Stimulated activated memory B cell treated with anti-CD40 and anti-IgM and Interleukin-4, amounts not matched to agents 10 μg/mL and 1 μg/mL and 100 μg/mL, for 72 hours (primary cell): Measurements from ENCODE around the gene CATSPERB.
"Not testable (repeated sequence)": the region's sequence is repeated elsewhere in the genome, so short reads cannot be mapped to it uniquely, and the experiment has no call there.

Experiments used
- ATAC-seq: fragments of 150-1000 bp; cut with Tn5 transposase; 2 replicates; pipeline ENCODE4 v1.10.0; 2021
- H3K27ac Mint-ChIP-seq: one replicate; pipeline ENCODE4 v1.8.0; 2022; ENCODE audit warnings: mild to moderate bottlenecking, mixed read lengths
- H3K27me3 Mint-ChIP-seq: one replicate; pipeline ENCODE4 v1.8.0; 2022; ENCODE audit warnings: mixed read lengths
- H3K36me3 Mint-ChIP-seq: one replicate; pipeline ENCODE4 v1.8.0; 2022; ENCODE audit warnings: mixed read lengths
- H3K4me1 Mint-ChIP-seq: one replicate; pipeline ENCODE4 v1.8.0; 2022; ENCODE audit warnings: mixed read lengths
- H3K4me3 Mint-ChIP-seq: one replicate; pipeline ENCODE4 v1.8.0; 2022; ENCODE audit warnings: mild to moderate bottlenecking, moderate library complexity, mixed read lengths
- H3K9me3 Mint-ChIP-seq: one replicate; pipeline ENCODE4 v1.8.0; 2022; ENCODE audit warnings: mixed read lengths

The CATSPERB gene

GRCh38 chr14:91748049-91748448 is 16.2 kb upstream of the CATSPERB start:
- Mint-ChIP-seq H3K9me3 (no peaks in the 10 kb centered on the region), H3K27ac (no peak overlapping the region), H3K4me1 (no peaks in the 10 kb centered on the region), H3K36me3 (no peaks in the 10 kb centered on the region), H3K4me3 (no peak overlapping the region), H3K27me3 (peaks cover 54% of the 10 kb centered on the region)
- no peak for ATAC-seq

GRCh38 chr14:91745344-91745743 is 13.5 kb upstream of the CATSPERB start:
- no peak for ATAC-seq
- H3K27ac Mint-ChIP-seq, result no peak overlapping the region

GRCh38 chr14:91744068-91744480 is 12.2 kb upstream of the CATSPERB start:
- Mint-ChIP-seq H3K9me3 (peaks cover 3% of the 10 kb centered on the region), H3K27me3 (peaks cover 16% of the 10 kb centered on the region), H3K36me3 (no peaks in the 10 kb centered on the region), H3K4me3 (no peak overlapping the region), H3K27ac (no peak overlapping the region), H3K4me1 (no peaks in the 10 kb centered on the region)
- ATAC-seq, result no peak

More at GRCh38 chr14:91745344-91745743, 13.5 kb upstream of the CATSPERB start:
- no peaks in the 10 kb centered on the region for H3K9me3 Mint-ChIP-seq
- no peaks in the 10 kb centered on the region for H3K4me1 Mint-ChIP-seq
- H3K36me3 Mint-ChIP-seq, result no peaks in the 10 kb centered on the region
- H3K4me3 Mint-ChIP-seq, result no peak overlapping the region
- H3K27me3 Mint-ChIP-seq, result peaks cover 29% of the 10 kb centered on the region

GRCh38 chr14:91743305-91743653 is 11.4 kb upstream of the CATSPERB start:
- Mint-ChIP-seq H3K4me1 (no peaks in the 10 kb centered on the region), H3K36me3 (no peaks in the 10 kb centered on the region), H3K9me3 (peaks cover 3% of the 10 kb centered on the region), H3K27me3 (peaks cover 12% of the 10 kb centered on the region), H3K4me3 (no peak overlapping the region), H3K27ac (no peak overlapping the region)
- ATAC-seq, result no peak

GRCh38 chr14:91742621-91743304 is 10.9 kb upstream of the CATSPERB start:
- no peak overlapping the region for H3K4me3 Mint-ChIP-seq
- H3K9me3 Mint-ChIP-seq, result peaks cover 3% of the 10 kb centered on the region
- no peaks in the 10 kb centered on the region for H3K4me1 Mint-ChIP-seq
- ATAC-seq, result no peak
- peaks cover 12% of the 10 kb centered on the region for H3K27me3 Mint-ChIP-seq
- H3K36me3 Mint-ChIP-seq, result no peaks in the 10 kb centered on the region
- no peak overlapping the region for H3K27ac Mint-ChIP-seq

GRCh38 chr14:91739867-91740266 is 8.0 kb upstream of the CATSPERB start:
- not testable (repeated sequence) for H3K9me3 Mint-ChIP-seq, H3K27ac Mint-ChIP-seq, H3K36me3 Mint-ChIP-seq, ATAC-seq, H3K4me3 Mint-ChIP-seq, H3K4me1 Mint-ChIP-seq
- peaks cover 35% of the 10 kb centered on the region for H3K27me3 Mint-ChIP-seq

GRCh38 chr14:91737619-91738018 is 5.7 kb upstream of the CATSPERB start:
- peaks cover 3% of the 10 kb centered on the region for H3K9me3 Mint-ChIP-seq
- peaks cover 41% of the 10 kb centered on the region for H3K27me3 Mint-ChIP-seq
- ATAC-seq, result no peak
- H3K4me1 Mint-ChIP-seq, result no peaks in the 10 kb centered on the region
- no peak overlapping the region for H3K27ac Mint-ChIP-seq
- H3K4me3 Mint-ChIP-seq, result no peak overlapping the region
- H3K36me3 Mint-ChIP-seq, result no peaks in the 10 kb centered on the region

- H3K27ac Mint-ChIP-seq, result no peak overlapping the region
- H3K36me3 Mint-ChIP-seq, result no peaks in the 10 kb centered on the region
- no peak overlapping the region for H3K4me3 Mint-ChIP-seq
- H3K4me1 Mint-ChIP-seq, result no peaks in the 10 kb centered on the region
- H3K9me3 Mint-ChIP-seq, result no peaks in the 10 kb centered on the region
- peaks cover 36% of the 10 kb centered on the region for H3K27me3 Mint-ChIP-seq
- ATAC-seq, result no peak
Measured at GRCh38 chr14:91732859-91733477, 1.1 kb upstream of the CATSPERB start.

GRCh38 chr14:91732439-91732838 is 553 bp upstream of the CATSPERB start:
- H3K27me3 Mint-ChIP-seq, result peaks cover 30% of the 10 kb centered on the region
- H3K27ac Mint-ChIP-seq, result no peak overlapping the region
- H3K4me3 Mint-ChIP-seq, result no peak overlapping the region
- no peaks in the 10 kb centered on the region for H3K4me1 Mint-ChIP-seq
- no peaks in the 10 kb centered on the region for H3K9me3 Mint-ChIP-seq
- ATAC-seq, result no peak
- H3K36me3 Mint-ChIP-seq, result no peaks in the 10 kb centered on the region

- Mint-ChIP-seq H3K9me3 (no peaks in the 10 kb centered on the region), H3K27me3 (peaks cover 16% of the 10 kb centered on the region), H3K27ac (no peak overlapping the region), H3K36me3 (no peaks in the 10 kb centered on the region), H3K4me3 (no peak overlapping the region), H3K4me1 (no peaks in the 10 kb centered on the region)
- no peak for ATAC-seq
Measured at GRCh38 chr14:91731018-91731417, 868 bp downstream of the CATSPERB start.

GRCh38 chr14:91729756-91730155 is 2.1 kb downstream of the CATSPERB start:
- Mint-ChIP-seq H3K27me3 (peaks cover 5% of the 10 kb centered on the region), H3K36me3 (no peaks in the 10 kb centered on the region)

GRCh38 chr14:91728616-91729183 is 3.2 kb downstream of the CATSPERB start:
- H3K4me3 Mint-ChIP-seq, result no peak overlapping the region
- no peak for ATAC-seq
- H3K27ac Mint-ChIP-seq, result no peak overlapping the region
- H3K4me1 Mint-ChIP-seq, result no peaks in the 10 kb centered on the region
- no peaks in the 10 kb centered on the region for H3K9me3 Mint-ChIP-seq
- no peaks in the 10 kb centered on the region for H3K36me3 Mint-ChIP-seq
- H3K27me3 Mint-ChIP-seq, result no peaks in the 10 kb centered on the region

More at GRCh38 chr14:91729756-91730155, 2.1 kb downstream of the CATSPERB start:
- Mint-ChIP-seq H3K27ac (no peak overlapping the region), H3K4me1 (no peaks in the 10 kb centered on the region), H3K9me3 (no peaks in the 10 kb centered on the region), H3K4me3 (no peak overlapping the region)
- ATAC-seq, result no peak

GRCh38 chr14:91727121-91727520 is 4.8 kb downstream of the CATSPERB start:
- H3K9me3 Mint-ChIP-seq, result no peaks in the 10 kb centered on the region
- H3K4me3 Mint-ChIP-seq, result no peak overlapping the region
- no peak overlapping the region for H3K27ac Mint-ChIP-seq
- H3K4me1 Mint-ChIP-seq, result no peaks in the 10 kb centered on the region
- H3K36me3 Mint-ChIP-seq, result no peaks in the 10 kb centered on the region
- no peaks in the 10 kb centered on the region for H3K27me3 Mint-ChIP-seq
- ATAC-seq, result no peak

GRCh38 chr14:91723501-91723900 is 8.4 kb downstream of the CATSPERB start:
- H3K27me3 Mint-ChIP-seq, result no peaks in the 10 kb centered on the region
- no peak for ATAC-seq
- no peak overlapping the region for H3K27ac Mint-ChIP-seq
- H3K4me1 Mint-ChIP-seq, result no peaks in the 10 kb centered on the region
- no peaks in the 10 kb centered on the region for H3K36me3 Mint-ChIP-seq
- H3K9me3 Mint-ChIP-seq, result no peaks in the 10 kb centered on the region
- no peak overlapping the region for H3K4me3 Mint-ChIP-seq

GRCh38 chr14:91722386-91722785 is 9.5 kb downstream of the CATSPERB start:
- Mint-ChIP-seq H3K9me3 (no peaks in the 10 kb centered on the region), H3K36me3 (no peaks in the 10 kb centered on the region), H3K27me3 (no peaks in the 10 kb centered on the region), H3K27ac (no peak overlapping the region), H3K4me3 (no peak overlapping the region), H3K4me1 (no peaks in the 10 kb centered on the region)
- no peak for ATAC-seq

- H3K9me3 Mint-ChIP-seq, result no peaks in the 10 kb centered on the region
- H3K27ac Mint-ChIP-seq, result no peak overlapping the region
- no peaks in the 10 kb centered on the region for H3K27me3 Mint-ChIP-seq
- H3K36me3 Mint-ChIP-seq, result no peaks in the 10 kb centered on the region
- ATAC-seq, result no peak
- no peak overlapping the region for H3K4me3 Mint-ChIP-seq
- H3K4me1 Mint-ChIP-seq, result no peaks in the 10 kb centered on the region
Measured at GRCh38 chr14:91719839-91720238, 12.0 kb downstream of the CATSPERB start.
